Stimulated activated CD8-positive, alpha-beta memory T cell treated with anti-CD3 and anti-CD28 coated beads, Interleukin-4, amount 100 ng/mL, for 24 hours (primary cell): Measurements from ENCODE around the gene CDC6.
A peak's percentile ranks its signal among the peaks of the same experiment; 100 is the strongest.

ENCODE experiments used
- DNase-seq: peaks from one replicate; pipeline ENCODE4 v3.0.0-alpha.2; 2020; ENCODE audit warnings: low read depth

Gene CDC6

GRCh38 chr17:40340880-40341807 is 53.5 kb downstream of the CDC6 start:
- peak; percentile 77 for DNase-seq

GRCh38 chr17:40341808-40342503 is 54.3 kb downstream of the CDC6 start:
- no peak for DNase-seq

- DNase-seq = no peak
These were observed 55.0 kb downstream of the CDC6 start for GRCh38 chr17:40342504-40343218.

GRCh38 chr17:40343219-40344119 is 55.8 kb downstream of the CDC6 start:
- DNase-seq = no peak

- no peak for DNase-seq
These were observed 56.9 kb downstream of the CDC6 start for GRCh38 chr17:40344421-40345160.

- DNase-seq = no peak
These were observed 57.7 kb downstream of the CDC6 start for GRCh38 chr17:40345161-40345993.

GRCh38 chr17:40345994-40346764 is 58.5 kb downstream of the CDC6 start:
- no peak for DNase-seq

GRCh38 chr17:40346765-40347158 is 59.1 kb downstream of the CDC6 start:
- no peak for DNase-seq

- DNase-seq = no peak
These were observed 59.8 kb downstream of the CDC6 start for GRCh38 chr17:40347319-40348135.

- DNase-seq = no peak
These were observed 60.4 kb downstream of the CDC6 start for GRCh38 chr17:40348136-40348504.

GRCh38 chr17:40348562-40349476 is 61.1 kb downstream of the CDC6 start:
- DNase-seq = no peak

- DNase-seq = no peak
These were observed 61.8 kb downstream of the CDC6 start for GRCh38 chr17:40349477-40349894.

GRCh38 chr17:40349895-40350688 is 62.4 kb downstream of the CDC6 start:
- no peak for DNase-seq

- no peak for DNase-seq
These were observed 63.1 kb downstream of the CDC6 start for GRCh38 chr17:40350689-40351358.

- no peak for DNase-seq
These were observed 63.9 kb downstream of the CDC6 start for GRCh38 chr17:40351359-40352236.
